ENCODE data around the gene ZNF556. TPM values are rescaled to one million over a fixed set of nuclear protein-coding genes. Genes with fewer than 3 reads are reported as not detected.

Gene ZNF556
- total RNA-seq, 1 donor, result not detected

DNA sequence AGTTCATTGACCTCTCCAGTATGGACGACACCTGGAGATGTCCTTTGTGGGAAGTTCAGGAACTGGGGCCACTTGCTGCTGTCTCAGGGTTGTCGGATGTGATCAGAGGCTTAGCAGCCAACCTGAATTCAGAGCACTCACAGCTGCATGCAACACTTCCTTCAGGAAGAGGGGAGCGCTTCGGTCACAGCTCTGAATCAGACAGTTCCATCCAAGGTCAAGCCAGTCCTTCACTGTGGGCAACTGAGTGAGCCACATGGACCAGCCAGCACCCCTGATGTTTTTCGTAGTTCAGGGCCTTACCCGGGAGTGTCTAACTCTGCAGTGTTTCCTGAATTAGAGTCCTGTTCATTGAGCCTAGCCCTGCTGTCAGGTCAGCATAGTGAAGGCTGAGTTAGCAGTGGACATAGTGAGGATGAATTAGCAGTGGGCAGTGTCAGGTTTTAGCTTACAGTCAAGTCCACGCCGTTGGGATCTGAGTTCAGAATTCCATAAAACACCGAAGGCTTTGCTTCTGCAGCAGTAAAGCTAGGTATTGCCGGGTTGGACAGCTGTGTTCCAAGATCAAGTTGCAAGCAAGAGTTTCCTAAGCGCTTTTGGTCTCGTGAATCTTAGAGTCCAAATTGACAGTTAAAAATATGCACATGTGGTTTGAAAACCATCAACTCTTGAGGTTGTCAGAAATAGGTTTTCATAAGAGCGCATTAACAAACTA lies 20.8 kb upstream of the ZNF556 start:
- Histone ChIP-seq H3K4me1 (ENCODE audit: insufficient read depth, low read length) (peaks cover 7% of the 10 kb centered on the region), H2AFZ (ENCODE audit: low read length) (no peak overlapping the region), H3K27me3 (ENCODE audit: insufficient read depth, low read length) (no peaks in the 10 kb centered on the region), H3K9me3 (ENCODE audit: low read depth, low read length) (peaks cover 3% of the 10 kb centered on the region), H3K4me2 (ENCODE audit: insufficient read depth, low read length) (no peak overlapping the region), H4K20me1 (ENCODE audit: insufficient read depth, low read length) (peaks cover 4% of the 10 kb centered on the region), H3K27ac (ENCODE audit: low read depth, low read length) (no peak overlapping the region), H3K4me3 (ENCODE audit: insufficient read depth, low read length) (no peak overlapping the region), H3K36me3 (ENCODE audit: insufficient read depth, low read length) (peaks cover 12% of the 10 kb centered on the region), H3K79me2 (ENCODE audit: insufficient read depth, low read length) (peaks cover 66% of the 10 kb centered on the region)
- DNase-seq (ENCODE audit: insufficient read length, low spot score, missing footprints), result no peak
- TF ChIP-seq, protein P1, sequence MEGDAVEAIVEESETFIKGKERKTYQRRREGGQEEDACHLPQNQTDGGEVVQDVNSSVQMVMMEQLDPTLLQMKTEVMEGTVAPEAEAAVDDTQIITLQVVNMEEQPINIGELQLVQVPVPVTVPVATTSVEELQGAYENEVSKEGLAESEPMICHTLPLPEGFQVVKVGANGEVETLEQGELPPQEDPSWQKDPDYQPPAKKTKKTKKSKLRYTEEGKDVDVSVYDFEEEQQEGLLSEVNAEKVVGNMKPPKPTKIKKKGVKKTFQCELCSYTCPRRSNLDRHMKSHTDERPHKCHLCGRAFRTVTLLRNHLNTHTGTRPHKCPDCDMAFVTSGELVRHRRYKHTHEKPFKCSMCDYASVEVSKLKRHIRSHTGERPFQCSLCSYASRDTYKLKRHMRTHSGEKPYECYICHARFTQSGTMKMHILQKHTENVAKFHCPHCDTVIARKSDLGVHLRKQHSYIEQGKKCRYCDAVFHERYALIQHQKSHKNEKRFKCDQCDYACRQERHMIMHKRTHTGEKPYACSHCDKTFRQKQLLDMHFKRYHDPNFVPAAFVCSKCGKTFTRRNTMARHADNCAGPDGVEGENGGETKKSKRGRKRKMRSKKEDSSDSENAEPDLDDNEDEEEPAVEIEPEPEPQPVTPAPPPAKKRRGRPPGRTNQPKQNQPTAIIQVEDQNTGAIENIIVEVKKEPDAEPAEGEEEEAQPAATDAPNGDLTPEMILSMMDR (IDR thresholded peaks at IDR 0.05; ENCODE audit: extremely low read depth, low read depth, low read length), result no peak

DNA sequence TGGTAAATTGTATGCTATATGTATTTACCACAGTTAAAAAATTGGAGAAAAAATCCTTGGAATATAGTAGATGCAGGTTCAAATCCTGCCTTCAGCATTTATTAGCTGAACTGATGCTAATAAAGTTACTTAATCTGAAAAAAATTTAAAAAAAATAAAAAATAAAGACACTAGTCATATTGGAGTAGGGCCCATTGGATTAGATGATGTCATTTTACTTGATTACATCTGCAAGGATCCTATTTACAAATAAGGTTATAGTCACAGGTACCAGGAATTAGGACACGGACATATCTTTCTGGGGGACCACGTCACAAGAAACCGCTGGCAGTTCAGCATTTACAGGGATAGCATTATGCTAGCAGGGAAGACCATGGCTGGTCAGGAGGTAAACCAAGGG lies 19.6 kb upstream of the ZNF556 start:
- H3K27ac ChIP-seq (ENCODE audit: low read depth, low read length), result no peak overlapping the region

DNA sequence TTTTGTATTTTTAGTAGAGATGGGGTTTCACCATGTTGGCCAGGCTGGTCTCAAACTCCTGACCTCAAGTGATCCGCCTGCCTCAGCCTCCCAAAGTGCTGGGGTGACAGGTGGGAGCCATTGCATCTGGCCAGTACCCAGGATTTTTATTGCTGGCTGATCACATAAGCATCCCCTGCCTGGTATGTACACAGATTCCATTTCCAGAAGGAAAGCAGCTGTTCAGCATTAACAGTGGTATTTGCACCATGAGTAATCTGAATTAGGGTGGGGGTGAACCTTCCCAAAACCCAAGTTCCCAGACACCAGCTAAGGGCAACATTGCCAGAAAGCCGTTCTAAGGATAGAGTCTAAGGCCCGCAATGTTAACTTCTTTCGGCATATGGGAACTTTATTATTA lies 18.5 kb upstream of the ZNF556 start:
- TF ChIP-seq, protein P1 (IDR thresholded peaks at IDR 0.05; ENCODE audit: extremely low read depth, low read depth, low read length), result no peak
- H3K4me2 ChIP-seq (ENCODE audit: insufficient read depth, low read length), result no peak overlapping the region
- no peak for DNase-seq (ENCODE audit: insufficient read length, low spot score, missing footprints)
- H3K4me3 ChIP-seq (ENCODE audit: insufficient read depth, low read length), result no peak overlapping the region
- peaks cover 30% of the 10 kb centered on the region for H3K36me3 ChIP-seq (ENCODE audit: insufficient read depth, low read length)
- no peaks in the 10 kb centered on the region for H3K27me3 ChIP-seq (ENCODE audit: insufficient read depth, low read length)
- H3K27ac ChIP-seq (ENCODE audit: low read depth, low read length), result no peak overlapping the region
- no peak overlapping the region for H2AFZ ChIP-seq (ENCODE audit: low read length)
- no peaks in the 10 kb centered on the region for H3K4me1 ChIP-seq (ENCODE audit: insufficient read depth, low read length)
- peaks cover 49% of the 10 kb centered on the region for H3K79me2 ChIP-seq (ENCODE audit: insufficient read depth, low read length)
- peaks cover 4% of the 10 kb centered on the region for H4K20me1 ChIP-seq (ENCODE audit: insufficient read depth, low read length)
- peaks cover 22% of the 10 kb centered on the region for H3K9me3 ChIP-seq (ENCODE audit: low read depth, low read length)

More for the DNA sequence above, 19.6 kb upstream of the ZNF556 start:
- peaks cover 4% of the 10 kb centered on the region for H4K20me1 ChIP-seq (ENCODE audit: insufficient read depth, low read length)
- peaks cover 57% of the 10 kb centered on the region for H3K79me2 ChIP-seq (ENCODE audit: insufficient read depth, low read length)
- TF ChIP-seq, protein P1 (IDR thresholded peaks at IDR 0.05; ENCODE audit: extremely low read depth, low read depth, low read length), result no peak
- H3K4me3 ChIP-seq (ENCODE audit: insufficient read depth, low read length), result no peak overlapping the region
- DNase-seq (ENCODE audit: insufficient read length, low spot score, missing footprints), result no peak
- H3K27me3 ChIP-seq (ENCODE audit: insufficient read depth, low read length), result no peaks in the 10 kb centered on the region
- H3K4me2 ChIP-seq (ENCODE audit: insufficient read depth, low read length), result no peak overlapping the region
- H3K36me3 ChIP-seq (ENCODE audit: insufficient read depth, low read length), result peaks cover 22% of the 10 kb centered on the region
- H3K4me1 ChIP-seq (ENCODE audit: insufficient read depth, low read length), result peaks cover 1% of the 10 kb centered on the region
- H3K9me3 ChIP-seq (ENCODE audit: low read depth, low read length), result peaks cover 11% of the 10 kb centered on the region
- no peak overlapping the region for H2AFZ ChIP-seq (ENCODE audit: low read length)

DNA sequence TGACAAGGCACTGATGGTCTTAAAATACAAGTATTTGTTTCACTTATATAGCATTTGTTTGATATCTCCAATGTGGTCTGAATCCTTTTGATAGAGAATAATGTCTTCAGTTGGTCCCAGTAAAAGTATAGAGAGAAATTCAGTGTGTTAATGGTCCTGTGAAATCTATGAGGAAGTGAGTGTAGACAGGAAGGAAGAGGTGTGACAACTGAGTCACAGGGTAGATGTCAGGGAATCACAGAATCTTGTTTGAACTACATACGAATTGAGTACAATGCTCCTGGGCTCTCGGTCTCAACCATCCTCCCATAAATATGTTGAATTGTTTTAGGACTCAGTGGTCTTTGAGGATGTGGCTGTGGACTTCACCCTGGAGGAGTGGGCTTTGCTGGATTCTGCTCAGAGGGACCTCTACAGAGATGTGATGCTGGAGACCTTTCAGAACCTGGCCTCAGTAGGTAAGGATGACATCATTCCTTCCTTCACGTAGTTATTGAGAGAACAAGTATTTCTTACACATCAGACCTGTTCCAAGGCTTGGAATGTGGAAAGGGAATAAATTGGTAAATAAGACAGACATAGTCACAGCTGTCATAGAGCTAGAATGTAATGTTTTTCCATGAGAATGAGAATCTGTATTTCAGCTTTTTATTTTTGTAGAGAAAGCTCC lies 16.7 kb upstream of the ZNF556 start:
- Histone ChIP-seq H3K36me3 (ENCODE audit: insufficient read depth, low read length) (peaks cover 38% of the 10 kb centered on the region), H3K27ac (ENCODE audit: low read depth, low read length) (no peak overlapping the region), H3K9me3 (ENCODE audit: low read depth, low read length) (peaks cover 35% of the 10 kb centered on the region), H3K79me2 (ENCODE audit: insufficient read depth, low read length) (peaks cover 37% of the 10 kb centered on the region), H3K27me3 (ENCODE audit: insufficient read depth, low read length) (no peaks in the 10 kb centered on the region), H3K4me2 (ENCODE audit: insufficient read depth, low read length) (no peak overlapping the region), H3K4me1 (ENCODE audit: insufficient read depth, low read length) (no peaks in the 10 kb centered on the region), H3K4me3 (ENCODE audit: insufficient read depth, low read length) (no peak overlapping the region), H4K20me1 (ENCODE audit: insufficient read depth, low read length) (peaks cover 4% of the 10 kb centered on the region), H2AFZ (ENCODE audit: low read length) (no peak overlapping the region)
- DNase-seq (ENCODE audit: insufficient read length, low spot score, missing footprints), result peak; percentile 13
- TF ChIP-seq, protein P1 (IDR thresholded peaks at IDR 0.05; ENCODE audit: extremely low read depth, low read depth, low read length), result no peak

Measured in osteoblast (primary cell).